GM18867 (cell line): ENCODE measurements around the gene SLC35F3.
"Not testable (repeated sequence)": the region's sequence is repeated elsewhere in the genome, so short reads cannot be mapped to it uniquely, and the experiment has no call there.

Experiments used
- ATAC-seq: cut with Tn5 transposase; IDR thresholded peaks from one replicate; pipeline ENCODE4 v1.9.1; 2021; ENCODE audit warnings: mild to moderate bottlenecking, moderate library complexity; ENCODE audit not compliant: unreplicated experiment

The SLC35F3 gene

GRCh38 chr1:234096161-234096770, 191.8 kb downstream of the SLC35F3 start:
- ATAC-seq: no peak

GRCh38 chr1:234102583-234102982, 198.1 kb downstream of the SLC35F3 start:
- no peak for ATAC-seq

DNA sequence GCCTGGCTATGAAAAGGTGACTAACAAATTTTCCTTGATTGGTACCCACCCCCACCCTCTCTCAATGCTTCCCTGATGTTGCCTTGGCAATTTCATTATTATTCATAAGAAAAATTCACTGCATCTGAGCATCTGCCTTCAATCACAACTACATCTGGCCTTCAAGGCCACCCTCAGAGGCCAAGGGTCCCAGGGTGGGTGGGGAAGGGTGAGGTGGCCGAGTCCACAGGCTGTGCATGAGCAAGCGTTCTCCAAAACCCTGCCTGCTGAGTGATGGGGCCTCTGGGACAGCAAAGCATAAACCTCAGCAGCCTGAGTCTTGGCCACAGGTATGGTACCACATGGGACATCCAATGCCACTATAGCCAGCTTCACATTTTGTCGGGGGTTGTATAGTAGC, 198.7 kb downstream of the SLC35F3 start:
- ATAC-seq: no peak

GRCh38 chr1:234106032-234106431, 201.6 kb downstream of the SLC35F3 start:
- no peak for ATAC-seq

GRCh38 chr1:234107416-234108021, 203.0 kb downstream of the SLC35F3 start:
- no peak for ATAC-seq

DNA sequence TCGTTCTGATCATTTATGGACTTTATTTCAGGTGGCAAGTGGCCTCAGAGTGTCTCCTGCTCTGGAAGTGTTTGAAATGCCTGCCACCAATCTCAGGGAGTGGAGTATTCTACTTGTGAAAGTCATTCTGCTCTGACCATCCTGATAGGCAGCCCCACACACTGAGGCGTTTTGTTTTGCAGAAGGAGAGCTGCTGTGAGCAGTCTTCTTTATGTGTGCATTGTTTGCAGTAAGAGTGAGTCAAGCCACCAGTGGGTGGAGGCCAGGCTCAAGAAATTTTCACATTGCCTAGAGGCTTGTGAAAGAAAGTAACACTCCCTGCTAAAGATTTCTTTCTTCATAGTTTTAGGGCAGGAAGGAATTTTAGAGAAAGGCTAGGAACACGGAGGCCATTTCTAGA, 204.4 kb downstream of the SLC35F3 start:
- ATAC-seq: no peak

- ATAC-seq: no peak
Measured at GRCh38 chr1:234109840-234110239, 205.4 kb downstream of the SLC35F3 start.

DNA sequence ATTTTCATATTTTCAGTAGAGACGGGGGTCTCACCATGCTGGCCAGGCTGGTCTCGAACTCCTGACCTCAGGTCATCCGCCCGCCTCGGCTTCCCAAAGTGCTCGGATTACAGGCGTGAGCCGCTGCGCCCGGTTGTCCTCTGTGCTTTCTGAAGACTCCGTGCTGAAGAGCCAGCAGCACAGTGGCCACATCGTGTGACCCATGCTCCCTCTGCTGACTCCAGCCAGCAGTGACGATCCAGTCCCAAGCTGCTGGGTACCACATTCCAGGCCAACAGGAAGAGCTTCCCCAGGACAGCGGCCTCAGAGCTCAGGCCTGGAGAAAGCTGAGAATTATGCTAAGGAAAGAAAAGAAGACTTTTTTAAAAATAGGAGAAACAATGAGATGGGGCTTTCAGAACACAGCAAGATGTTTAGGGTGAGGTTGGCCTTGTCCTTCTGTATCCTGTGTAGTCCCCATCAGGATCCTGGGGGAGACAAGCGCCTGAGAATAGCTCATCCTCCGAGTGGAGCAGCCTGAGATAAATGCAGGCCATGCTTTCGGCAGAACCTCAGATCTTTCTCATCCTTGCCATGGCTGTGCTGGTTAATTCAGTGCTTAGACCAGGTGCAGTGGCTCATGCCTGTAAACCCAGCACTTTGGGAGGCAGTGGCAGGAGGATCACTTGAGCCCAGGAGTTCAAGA, 207.1 kb downstream of the SLC35F3 start:
- no peak for ATAC-seq

- ATAC-seq: peak; percentile 43
Measured at GRCh38 chr1:234114648-234115307, 210.3 kb downstream of the SLC35F3 start.

DNA sequence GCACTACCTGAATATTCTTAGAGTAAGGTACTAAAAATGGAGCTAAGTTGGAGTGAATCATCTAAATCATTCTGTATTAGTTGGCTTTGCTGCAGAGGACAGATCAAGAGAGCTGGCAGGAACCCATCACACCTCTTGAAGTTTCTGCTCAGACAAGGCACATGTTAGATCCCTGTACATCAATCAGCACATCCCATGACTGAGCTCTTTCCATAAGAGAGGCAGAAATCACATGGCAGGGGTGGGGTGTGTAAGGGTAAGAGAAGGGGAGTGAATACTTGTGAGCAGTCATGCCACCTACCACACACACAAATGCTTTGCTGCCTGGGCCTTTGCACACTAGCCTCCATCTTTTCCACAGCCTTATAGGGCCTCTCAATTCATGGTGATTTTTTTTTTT, 214.4 kb downstream of the SLC35F3 start:
- no peak for ATAC-seq

GRCh38 chr1:234119431-234119830, 215.0 kb downstream of the SLC35F3 start:
- ATAC-seq: no peak

DNA sequence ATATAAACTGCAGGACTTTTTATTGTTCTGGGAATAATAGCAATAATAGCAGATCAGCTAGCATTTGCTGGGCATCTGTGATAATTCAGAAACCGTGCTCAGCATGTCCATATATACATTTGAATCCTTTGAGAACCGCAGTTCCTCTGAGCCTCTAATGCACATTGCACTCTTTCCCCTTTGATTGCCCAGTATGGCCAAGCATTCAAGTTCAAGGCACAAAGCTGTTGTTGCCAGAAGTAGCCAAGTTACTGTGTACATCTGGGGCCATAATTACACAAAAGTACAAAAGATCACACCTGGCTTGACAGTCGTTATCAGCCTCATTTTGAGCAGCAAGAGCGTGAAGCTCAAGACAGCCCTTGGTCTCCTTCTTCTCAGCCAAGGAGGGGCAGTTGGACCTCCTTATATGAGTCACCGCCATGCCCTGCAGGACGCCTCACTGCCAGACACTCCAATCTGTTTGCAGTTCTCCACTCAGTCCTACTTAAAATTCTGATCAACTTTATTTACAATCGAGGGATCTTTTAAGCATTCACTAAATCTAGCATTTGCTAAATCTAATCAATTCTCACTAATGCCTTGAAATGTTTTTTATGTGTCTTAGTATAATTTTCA, 216.0 kb downstream of the SLC35F3 start:
- no peak for ATAC-seq

DNA sequence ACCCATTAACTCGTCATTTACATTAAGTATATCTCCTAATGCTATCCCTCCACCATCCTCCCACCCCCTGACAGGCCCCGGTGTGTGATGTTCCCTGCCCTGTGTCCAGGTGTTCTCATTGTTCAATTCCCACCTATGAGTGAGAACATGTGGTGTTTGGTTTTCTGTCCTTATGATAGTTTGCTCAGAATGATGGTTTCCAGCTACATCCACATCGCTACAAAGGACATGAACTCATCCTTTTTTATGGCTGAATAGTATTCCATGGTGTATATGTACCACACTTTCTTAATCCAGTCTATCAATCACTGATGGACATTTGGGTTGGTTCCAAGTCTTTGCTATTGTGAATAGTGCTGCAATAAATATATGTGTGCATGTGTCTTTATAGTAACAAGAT, 217.2 kb downstream of the SLC35F3 start:
- ATAC-seq: not testable (repeated sequence)

DNA sequence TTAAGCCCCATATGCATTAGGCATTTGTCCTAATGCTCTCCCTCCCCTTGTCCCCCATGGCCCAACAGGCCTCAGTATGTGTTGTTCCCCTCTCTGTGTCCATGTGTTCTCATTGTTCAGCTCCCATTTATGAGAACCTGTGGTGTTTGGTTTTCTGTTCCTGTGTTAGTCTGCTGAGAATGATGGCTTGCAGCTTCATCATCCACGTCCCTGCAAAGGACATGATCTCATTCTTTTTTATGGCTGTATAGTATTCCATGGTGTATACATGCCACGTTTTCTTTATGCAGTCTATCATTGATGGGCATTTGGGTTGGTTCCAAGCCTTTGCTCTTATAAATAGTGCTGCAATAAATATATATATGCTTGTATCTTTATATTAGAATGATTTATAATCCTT, 218.1 kb downstream of the SLC35F3 start:
- not testable (repeated sequence) for ATAC-seq

GRCh38 chr1:234123867-234124266, 219.4 kb downstream of the SLC35F3 start:
- ATAC-seq: no peak

- peak; percentile 69 for ATAC-seq
Measured at GRCh38 chr1:234125283-234125682, 220.8 kb downstream of the SLC35F3 start.

DNA sequence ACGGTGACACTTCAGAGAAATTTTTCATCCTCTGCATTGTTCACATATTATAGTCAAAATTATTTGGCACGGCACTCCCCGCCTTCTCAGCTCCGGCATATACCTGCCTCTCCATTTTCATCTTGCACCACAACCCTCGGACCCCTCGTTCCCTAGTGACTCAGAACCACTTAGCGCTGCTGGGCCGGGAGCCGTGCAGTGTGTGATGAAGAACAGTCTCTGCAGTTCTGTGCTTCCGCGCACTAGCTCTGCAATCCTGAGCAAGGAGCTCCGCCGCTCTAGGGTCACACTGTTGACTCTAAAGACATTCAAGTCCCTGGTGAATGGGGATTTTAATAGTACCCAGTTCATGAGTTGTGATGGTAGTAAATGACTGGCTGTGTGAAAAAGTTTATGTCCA, 221.2 kb downstream of the SLC35F3 start:
- ATAC-seq: no peak

GRCh38 chr1:234127026-234127671, 222.7 kb downstream of the SLC35F3 start:
- no peak for ATAC-seq

DNA sequence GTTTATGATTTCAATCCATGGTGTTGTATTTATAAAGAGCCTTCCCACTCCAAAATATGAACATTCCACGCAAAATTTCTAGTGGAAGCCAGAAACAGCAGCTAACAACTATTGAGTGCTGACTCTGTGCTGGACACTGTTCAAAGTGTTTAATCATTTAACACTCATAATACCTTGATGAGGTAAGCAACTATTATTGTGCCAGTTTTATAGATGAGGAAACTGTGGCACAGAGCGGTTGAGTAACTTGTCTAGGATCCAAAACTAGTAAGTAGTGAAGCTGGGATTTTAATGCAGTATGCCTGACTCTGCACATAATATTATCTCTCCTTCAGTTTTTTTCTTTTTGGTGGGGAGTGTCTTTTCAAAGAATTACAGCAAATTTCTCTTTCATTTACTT, 228.3 kb downstream of the SLC35F3 start:
- no peak for ATAC-seq

GRCh38 chr1:234134878-234135277, 230.4 kb downstream of the SLC35F3 start:
- ATAC-seq: no peak

DNA sequence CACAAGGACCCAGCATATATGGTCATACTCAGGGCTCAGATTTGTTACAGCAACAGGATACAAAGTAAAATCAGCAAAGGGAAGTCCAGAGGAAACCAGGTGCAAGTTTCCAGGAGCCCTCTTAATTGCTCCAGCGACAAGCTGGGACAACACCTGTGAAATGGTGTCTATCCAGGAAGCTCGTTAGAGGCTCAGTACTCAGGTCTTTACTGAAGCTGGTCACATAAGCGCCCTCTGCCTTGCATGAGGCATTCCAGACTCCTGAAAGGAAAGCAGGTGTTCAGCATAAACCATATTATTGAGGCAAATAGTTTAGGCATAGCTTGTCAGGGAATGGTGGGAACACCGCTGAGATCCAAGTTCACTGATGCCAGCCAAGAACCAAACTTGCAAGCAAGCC, 231.0 kb downstream of the SLC35F3 start:
- no peak for ATAC-seq
